ENCODE data around the gene SUGCT.
"Not testable (repeated sequence)": the region's sequence is repeated elsewhere in the genome, so short reads cannot be mapped to it uniquely, and the experiment has no call there.

Gene SUGCT

GRCh38 chr7:40267583-40267982 is 132.8 kb downstream of the SUGCT start:
- DNase-seq (ENCODE audit: low read depth) = no peak

GRCh38 chr7:40268810-40269209 is 134.0 kb downstream of the SUGCT start:
- DNase-seq (ENCODE audit: low read depth) = not testable (repeated sequence)

DNA sequence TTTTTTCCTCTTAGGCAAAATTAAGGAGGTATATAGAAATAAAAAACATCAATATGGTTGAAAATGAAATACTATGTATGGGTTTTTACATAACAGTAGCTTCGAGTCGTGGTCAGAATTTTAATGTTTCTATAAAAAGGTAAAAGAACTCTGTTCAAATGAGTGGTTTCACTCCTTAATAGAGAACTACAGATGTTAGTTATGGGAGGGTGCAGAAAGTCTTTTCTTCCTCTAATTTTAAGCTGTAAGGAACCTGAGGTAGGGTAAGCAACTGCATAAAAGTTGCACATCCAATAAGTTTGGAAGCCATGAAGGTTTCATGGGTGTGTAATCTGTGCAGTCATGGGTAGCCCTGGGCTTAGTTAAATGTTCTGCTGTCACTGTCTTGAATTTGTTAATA is 141.3 kb downstream of the SUGCT start:
- no peak for DNase-seq (ENCODE audit: low read depth)

GRCh38 chr7:40279991-40280390 is 145.2 kb downstream of the SUGCT start:
- DNase-seq (ENCODE audit: low read depth) = no peak

GRCh38 chr7:40282858-40283257 is 148.1 kb downstream of the SUGCT start:
- DNase-seq (ENCODE audit: low read depth) = no peak

DNA sequence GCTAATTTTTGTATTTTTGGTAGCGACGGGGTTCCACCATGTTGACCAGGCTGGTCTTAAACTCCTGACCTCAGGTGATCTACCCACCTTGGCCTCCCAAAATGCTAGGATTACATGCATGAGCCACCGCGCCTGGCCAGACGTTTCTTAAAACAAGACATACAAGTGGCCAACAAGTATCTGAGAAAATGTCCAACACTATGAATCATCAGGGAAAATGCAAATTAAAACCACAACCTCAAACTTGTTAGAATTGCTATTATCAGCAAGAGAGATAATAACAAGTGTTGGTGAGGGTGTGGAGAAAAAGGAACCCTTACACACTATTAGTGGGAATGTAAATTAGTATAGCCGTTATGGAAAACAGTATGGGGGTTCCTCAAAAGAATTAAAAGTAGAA is 148.6 kb downstream of the SUGCT start:
- DNase-seq (ENCODE audit: low read depth) = no peak

- no peak for DNase-seq (ENCODE audit: low read depth)
Observed at GRCh38 chr7:40288827-40289226, 154.0 kb downstream of the SUGCT start.

- DNase-seq (ENCODE audit: low read depth) = no peak
Observed at GRCh38 chr7:40297741-40298311, 163.0 kb downstream of the SUGCT start.

GRCh38 chr7:40298421-40298820 is 163.6 kb downstream of the SUGCT start:
- no peak for DNase-seq (ENCODE audit: low read depth)

GRCh38 chr7:40299097-40299496 is 164.3 kb downstream of the SUGCT start:
- DNase-seq (ENCODE audit: low read depth) = no peak

- no peak for DNase-seq (ENCODE audit: low read depth)
Observed at GRCh38 chr7:40300146-40300670, 165.4 kb downstream of the SUGCT start.

- DNase-seq (ENCODE audit: low read depth) = no peak
Observed at GRCh38 chr7:40301486-40302068, 166.8 kb downstream of the SUGCT start.

DNA sequence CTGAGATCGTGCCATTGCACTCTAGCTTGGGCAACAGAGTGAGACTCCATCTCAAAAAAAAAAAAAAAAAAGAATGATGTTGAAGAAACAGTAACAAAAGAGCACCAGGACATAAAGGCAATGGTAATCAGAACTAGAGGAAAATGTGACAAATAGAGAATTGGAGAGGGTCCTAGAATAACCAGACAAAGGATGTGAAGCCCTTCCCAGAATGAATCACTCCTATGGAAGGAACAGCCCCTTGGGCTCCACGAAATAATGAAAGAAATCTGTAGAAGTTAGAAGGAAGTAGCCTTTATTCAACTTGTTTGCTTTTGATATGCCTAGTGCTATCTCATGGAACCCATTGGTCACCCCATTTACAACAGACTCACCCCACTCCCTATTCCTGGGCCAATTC is 169.2 kb downstream of the SUGCT start:
- no peak for DNase-seq (ENCODE audit: low read depth)

DNA sequence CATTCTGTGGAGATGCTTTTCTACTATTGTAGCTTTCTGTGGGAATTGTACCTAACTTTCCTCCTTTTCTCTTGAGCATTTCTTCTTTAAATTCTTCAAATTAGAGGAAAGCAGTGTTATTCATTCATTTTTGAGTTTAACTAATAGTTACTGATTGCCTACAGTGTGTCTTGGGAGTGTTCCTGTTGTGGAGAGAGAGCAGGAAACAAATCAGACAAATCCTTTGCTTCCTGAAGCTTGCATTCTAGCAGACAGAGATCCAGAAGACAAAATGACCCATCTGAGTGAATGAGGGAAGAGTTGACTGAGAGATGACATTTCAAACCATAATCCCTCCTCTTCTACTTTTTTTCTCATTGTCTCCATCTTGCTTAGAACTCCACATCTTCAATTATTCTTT is 170.4 kb downstream of the SUGCT start:
- no peak for DNase-seq (ENCODE audit: low read depth)

DNA sequence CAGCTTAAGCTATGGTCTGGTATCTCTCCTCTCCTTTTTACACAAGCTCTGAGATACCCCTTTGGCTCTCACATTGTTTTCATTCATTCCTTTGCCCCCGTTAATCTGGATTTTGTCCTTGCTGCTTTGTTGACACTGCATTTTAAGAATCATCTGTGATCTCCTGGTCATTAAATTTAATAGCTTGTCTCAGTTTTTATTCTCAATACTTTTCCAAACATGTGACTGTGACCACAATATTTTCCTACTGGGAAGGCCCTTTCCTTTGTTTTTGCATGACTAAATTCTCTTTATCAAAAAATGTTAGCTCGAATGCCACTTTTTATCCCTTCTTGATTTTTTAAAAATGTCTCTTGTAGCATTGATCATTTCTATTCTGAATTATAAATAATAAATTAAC is 171.2 kb downstream of the SUGCT start:
- DNase-seq (ENCODE audit: low read depth) = no peak

DNA sequence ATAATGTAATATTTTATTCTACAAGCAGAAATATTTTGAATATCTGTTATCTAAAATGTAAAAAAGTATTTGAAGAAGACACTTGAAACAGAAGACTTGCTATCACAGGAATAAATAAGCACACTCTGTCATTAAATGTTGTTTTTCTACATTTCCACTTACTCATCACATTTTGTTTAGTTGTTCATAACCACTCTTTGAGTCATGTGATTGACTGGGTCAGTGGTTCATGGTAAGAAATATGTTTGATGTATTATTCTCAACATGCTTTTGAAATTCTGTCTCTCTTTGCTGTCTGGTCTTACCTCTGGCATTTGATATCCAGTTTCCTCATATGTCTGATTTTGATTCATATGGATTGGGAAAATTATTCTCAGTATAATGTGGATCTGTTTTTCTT is 171.8 kb downstream of the SUGCT start:
- DNase-seq (ENCODE audit: low read depth) = no peak

DNA sequence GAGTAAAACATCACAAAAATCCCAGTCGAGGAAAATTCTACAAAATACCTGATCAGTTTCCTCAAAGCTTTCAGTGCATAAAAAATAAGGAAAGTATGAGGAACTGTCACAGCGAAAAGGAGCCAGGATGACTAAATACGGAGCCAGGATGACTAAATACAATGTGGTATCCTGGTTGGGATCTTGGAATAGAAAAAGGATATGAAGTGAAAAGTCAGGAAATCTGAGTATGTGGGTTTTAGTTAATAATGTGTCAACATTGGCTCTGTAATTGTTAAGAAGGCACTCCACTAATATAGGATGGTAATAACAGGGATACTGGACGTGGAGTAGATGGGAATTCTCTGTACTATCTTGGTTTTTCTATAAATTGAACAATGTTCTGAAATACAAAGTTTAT is 175.5 kb downstream of the SUGCT start:
- no peak for DNase-seq (ENCODE audit: low read depth)

- no peak for DNase-seq (ENCODE audit: low read depth)
Observed at GRCh38 chr7:40311307-40311706, 176.5 kb downstream of the SUGCT start.

- no peak for DNase-seq (ENCODE audit: low read depth)
Observed at GRCh38 chr7:40315277-40315676, 180.5 kb downstream of the SUGCT start.

- no peak for DNase-seq (ENCODE audit: low read depth)
Observed at GRCh38 chr7:40316176-40316575, 181.4 kb downstream of the SUGCT start.

GRCh38 chr7:40324914-40325313 is 190.1 kb downstream of the SUGCT start:
- no peak for DNase-seq (ENCODE audit: low read depth)

DNA sequence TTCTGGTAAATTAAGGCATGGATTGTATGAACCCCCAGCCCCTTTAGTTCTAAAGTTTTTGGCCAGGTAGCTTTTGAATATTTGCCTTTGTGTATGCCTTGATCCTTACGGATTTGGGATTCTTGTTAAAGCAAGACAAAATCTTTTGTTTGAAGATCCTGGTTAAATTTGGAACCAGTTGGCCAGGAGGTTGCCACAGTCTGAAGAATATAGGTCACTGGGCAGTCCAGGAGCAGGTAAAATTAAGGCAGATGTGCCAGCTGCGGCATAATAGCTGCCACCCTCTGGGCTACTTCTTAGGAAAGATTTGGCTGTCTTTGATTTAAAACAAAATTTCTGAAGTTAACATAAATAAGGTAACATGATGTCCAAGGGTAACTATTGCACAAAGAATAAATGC is 192.3 kb downstream of the SUGCT start:
- DNase-seq (ENCODE audit: low read depth) = no peak

DNA sequence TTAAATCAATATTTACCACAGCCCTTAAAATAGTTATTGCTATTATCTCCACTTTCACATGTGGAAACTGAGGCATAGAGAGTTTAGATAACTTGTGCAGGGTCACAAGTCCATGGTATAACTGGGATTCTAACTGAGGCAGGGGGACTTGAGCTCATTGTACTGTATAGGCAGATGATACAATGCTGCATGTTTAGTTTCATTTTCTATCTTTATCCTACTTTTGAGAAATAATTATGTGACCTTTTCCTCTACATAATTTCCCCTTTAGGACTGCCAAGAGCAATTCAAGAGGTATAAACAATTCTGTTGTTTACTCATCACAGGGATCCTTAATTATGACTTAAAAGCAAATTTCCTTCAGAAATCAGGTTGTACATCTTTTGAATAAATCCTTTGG is 193.1 kb downstream of the SUGCT start:
- DNase-seq (ENCODE audit: low read depth) = no peak

GRCh38 chr7:40329601-40330153 is 194.9 kb downstream of the SUGCT start:
- DNase-seq (ENCODE audit: low read depth) = no peak

Measured in T-helper 22 cell (primary cell).